Measurements from ENCODE around the gene SLC47A2.

SLC47A2 gene

GRCh38 chr17:19747159-19747719 lies 30.9 kb upstream of the SLC47A2 start:
- DNase-seq = no peak

- DNase-seq = no peak
Measured at GRCh38 chr17:19746517-19746916, 30.1 kb upstream of the SLC47A2 start.

GRCh38 chr17:19744922-19745757 lies 28.8 kb upstream of the SLC47A2 start:
- peak; percentile 60 for DNase-seq

- no peak for DNase-seq
Measured at GRCh38 chr17:19744492-19744891, 28.1 kb upstream of the SLC47A2 start.

GRCh38 chr17:19743101-19744100 lies 27.0 kb upstream of the SLC47A2 start:
- DNase-seq = no peak

GRCh38 chr17:19742495-19742894 lies 26.1 kb upstream of the SLC47A2 start:
- DNase-seq = no peak

- no peak for DNase-seq
Measured at GRCh38 chr17:19741832-19742457, 25.6 kb upstream of the SLC47A2 start.

- no peak for DNase-seq
Measured at GRCh38 chr17:19740933-19741332, 24.5 kb upstream of the SLC47A2 start.

- no peak for DNase-seq
Measured at GRCh38 chr17:19739241-19740201, 23.1 kb upstream of the SLC47A2 start.

GRCh38 chr17:19738757-19739156 lies 22.4 kb upstream of the SLC47A2 start:
- no peak for DNase-seq

- no peak for DNase-seq
Measured at GRCh38 chr17:19738073-19738449, 21.7 kb upstream of the SLC47A2 start.

GRCh38 chr17:19737305-19738072 lies 21.1 kb upstream of the SLC47A2 start:
- DNase-seq = no peak

GRCh38 chr17:19736071-19736470 lies 19.7 kb upstream of the SLC47A2 start:
- DNase-seq = no peak

GRCh38 chr17:19733953-19734526 lies 17.7 kb upstream of the SLC47A2 start:
- no peak for DNase-seq

GRCh38 chr17:19731626-19732025 lies 15.2 kb upstream of the SLC47A2 start:
- DNase-seq = no peak

GRCh38 chr17:19730843-19731242 lies 14.5 kb upstream of the SLC47A2 start:
- DNase-seq = no peak

GRCh38 chr17:19729900-19730299 lies 13.5 kb upstream of the SLC47A2 start:
- no peak for DNase-seq

- peak; percentile 0 for DNase-seq
Measured at GRCh38 chr17:19728084-19728495, 11.7 kb upstream of the SLC47A2 start.

- no peak for DNase-seq
Measured at GRCh38 chr17:19727501-19728078, 11.2 kb upstream of the SLC47A2 start.

All from OCI-M1 (cell line).